ENCODE data around the gene CFAP46. TPM values are rescaled to one million over a fixed set of nuclear protein-coding genes. Genes with fewer than 3 reads are reported as not detected.

The CFAP46 gene
- total and polyA plus RNA-seq, 2 of the 8 experiments (the other 6 are each of a cell fraction or from before 2014, with no cell fraction given) = 2.6 to 4.8 TPM

GRCh38 chr10:132835848-132836233 lies 106.5 kb downstream of the CFAP46 start:
- Histone ChIP-seq H3K18ac (ENCODE audit: extremely low read depth, low read length) (peak overlapping the region; percentile 83), H4K5ac (ENCODE audit: insufficient read length, low read depth, low read length) (no peak overlapping the region), H2BK20ac (ENCODE audit: low read length) (peak overlapping the region; percentile 61; the same call in 1 of the 2 replicates), H3K4me3 (ENCODE audit: extremely low read depth in 1 of 4, insufficient read depth in 2 of 4, low read depth in 3 of 4, low read length in 4 of 4) (no peak overlapping the region), H3K4me1 (replicated peaks in 1 of 4; ENCODE audit: control insufficient read depth in 3 of 4, insufficient read depth in 4 of 4, low read length in 3 of 4) (peaks cover 0 to 10% (median 4%) of the 10 kb centered on the region in 4 experiments; a peak in 5 of 7 replicates), H2AK5ac (ENCODE audit: low read depth, low read length) (no peak overlapping the region; the same call in 1 of the 2 replicates), H3K56ac (replicated peaks; ENCODE audit: insufficient read length, low read depth, low read length) (peak overlapping the region; percentile 34), H3K23me2 (ENCODE audit: low read depth, low read length) (no peaks in the 10 kb centered on the region), H4K91ac (replicated peaks; ENCODE audit: insufficient read length, low read length) (peak overlapping the region; percentile 75), H3K27ac (ENCODE audit: low read depth, low read length) (no peak overlapping the region), H3K4ac (replicated peaks; ENCODE audit: insufficient read length, low read depth, low read length) (peak overlapping the region; percentile 32), H3K4me2 (ENCODE audit: insufficient read depth in 1 of 2, low read depth in 2 of 2, low read length in 2 of 2) (no peak overlapping the region; a peak in 1 of 4 replicates), H2BK5ac (ENCODE audit: low read depth, low read length) (peak overlapping the region; percentile 10; the same call in 1 of the 2 replicates), H3K9me3 (ENCODE audit: insufficient read depth in 2 of 2, low read depth in 1 of 2, low read length in 1 of 2) (no peaks in the 10 kb centered on the region; a peak in 1 of 4 replicates), H3K79me1 (ENCODE audit: low read depth, low read length) (no peaks in the 10 kb centered on the region), H2BK120ac (replicated peaks; ENCODE audit: low read depth, low read length) (no peak overlapping the region), H4K8ac (ENCODE audit: extremely low read depth, insufficient read depth, low read length) (peak overlapping the region; percentile 86), H4K20me1 (replicated peaks in 1 of 2; ENCODE audit: control insufficient read depth in 1 of 2, insufficient read depth in 2 of 2, low read length in 2 of 2) (peaks cover 0 to 3% of the 10 kb centered on the region in 2 experiments), H3K36me3 (ENCODE audit: control insufficient read depth in 2 of 4, insufficient read depth in 4 of 4, low read length in 3 of 4) (no peaks in the 10 kb centered on the region), H2BK15ac (ENCODE audit: low read length) (no peak overlapping the region), H3K79me2 (ENCODE audit: control insufficient read depth in 1 of 2, insufficient read depth in 2 of 2, low read length in 2 of 2) (no peaks in the 10 kb centered on the region), H3K9ac (replicated peaks in 1 of 4; ENCODE audit: extremely low read depth in 1 of 4, low read depth in 3 of 4, low read length in 3 of 4) (no peak overlapping the region), H2AFZ (ENCODE audit: low read length) (no peak overlapping the region), H3K14ac (ENCODE audit: insufficient read length) (no peak overlapping the region), H3K23ac (ENCODE audit: insufficient read length) (no peak overlapping the region), H2BK12ac (ENCODE audit: low read depth, low read length) (peak overlapping the region; percentile 68; the same call in 1 of the 2 replicates), H3K27me3 (replicated peaks in 1 of 4; ENCODE audit: control insufficient read depth in 3 of 4, extremely low read depth in 1 of 4, insufficient read depth in 3 of 4, low read length in 3 of 4) (no peaks in the 10 kb centered on the region)
- WGBS, 2 experiments (ENCODE audit: extremely low coverage in 1 of 2, insufficient coverage in 1 of 2, insufficient read length in 1 of 2, insufficient replicate concordance in 2 of 2, low coverage in 1 of 2, low lambda C conversion rate in 2 of 2, missing lambda C conversion rate in 1 of 2) = 80% methylated on average over 1 of the region's 18 CpGs; no CpG with 5 or more reads in 1 of the 2 experiments
- POLR2A ChIA-PET (ENCODE audit: partially characterized antibody) = no interaction called here
- TF ChIP-seq KDM4A (IDR thresholded peaks at IDR 0.05; ENCODE audit: low read depth, low read length, severe bottlenecking) (no peak), EGR1 (IDR thresholded peaks at IDR 0.05; ENCODE audit: borderline replicate concordance, low read depth, low read length) (0 out of 2 replicates have a peak, but pooled peaks have one; percentile 21), RAD21 (IDR thresholded peaks at IDR 0.05 in 1 of 2, conservative IDR thresholded peaks at IDR 0.05 in 1 of 2; ENCODE audit: low read depth in 2 of 2, low read length in 2 of 2) (no peak), SUZ12 (IDR thresholded peaks at IDR 0.05; ENCODE audit: low read length) (no peak)
- FAIRE-seq = no peak
- DNase-seq (ENCODE audit: low read depth in 1 of 2, low spot score in 2 of 2) = no peak
- CTCF ChIA-PET (ENCODE audit: partially characterized antibody) = interaction anchor here (0.6 to 1.5 kb wide), 8 partner anchors 15 to 358 kb away, joined by 3 to 4 read pairs (median 3); no protein-coding TSS in a partner anchor
